T-helper 2 cell treated with Interferon-gamma antibody and Interleukin-4, amounts not matched to agents 5 μg/mL and 100 μg/mL, for 36 hours (primary cell): Measurements from ENCODE around the gene EAF2.

Experiments used
- DNase-seq: peaks from one replicate; pipeline ENCODE4 v3.0.0; 2021; ENCODE audit warnings: low spot score
- H3K27ac Mint-ChIP-seq: one replicate; pipeline ENCODE4 v1.8.0; 2021; ENCODE audit warnings: mild to moderate bottlenecking, mixed read lengths
- H3K27me3 Mint-ChIP-seq: one replicate; pipeline ENCODE4 v1.8.0; 2021; ENCODE audit warnings: low read depth, mixed read lengths
- H3K36me3 Mint-ChIP-seq: one replicate; pipeline ENCODE4 v1.8.0; 2021; ENCODE audit warnings: low read depth, mixed read lengths
- H3K4me1 Mint-ChIP-seq: one replicate; pipeline ENCODE4 v1.8.0; 2021; ENCODE audit warnings: low read depth, mixed read lengths
- H3K4me3 Mint-ChIP-seq: one replicate; pipeline ENCODE4 v1.8.0; 2022; ENCODE audit warnings: mild to moderate bottlenecking, moderate library complexity, mixed read lengths
- H3K9me3 Mint-ChIP-seq: one replicate; pipeline ENCODE4 v1.8.0; 2021; ENCODE audit warnings: mixed read lengths

The EAF2 gene

GRCh38 chr3:121883507-121883906 lies 48.5 kb downstream of the EAF2 start:
- no peaks in the 10 kb centered on the region for H3K27me3 Mint-ChIP-seq
- H3K4me3 Mint-ChIP-seq, result no peak overlapping the region
- no peak for DNase-seq
- H3K27ac Mint-ChIP-seq, result no peak overlapping the region
- H3K4me1 Mint-ChIP-seq, result peaks cover 8% of the 10 kb centered on the region
- peaks cover 25% of the 10 kb centered on the region for H3K36me3 Mint-ChIP-seq
- no peaks in the 10 kb centered on the region for H3K9me3 Mint-ChIP-seq

GRCh38 chr3:121885386-121885785 lies 50.4 kb downstream of the EAF2 start:
- H3K36me3 Mint-ChIP-seq, result peaks cover 17% of the 10 kb centered on the region
- H3K4me3 Mint-ChIP-seq, result no peak overlapping the region
- H3K9me3 Mint-ChIP-seq, result no peaks in the 10 kb centered on the region

GRCh38 chr3:121894301-121894990 lies 59.4 kb downstream of the EAF2 start, which contains the start of gene SLC15A2:
Gene SLC15A2 (plus strand): TSS chr3:121894401. CDS start chr3:121894477, 76 bp downstream.
- no peak for DNase-seq
- no peak within 1 kb of the TSS for H3K27ac Mint-ChIP-seq
- no peaks in the 10 kb centered on the region for H3K4me1 Mint-ChIP-seq
- H3K27me3 Mint-ChIP-seq, result no peaks in the 10 kb centered on the region
- H3K4me3 Mint-ChIP-seq, result no peak within 1 kb of the TSS
- peaks cover 14% of the 10 kb centered on the region for H3K36me3 Mint-ChIP-seq
- H3K9me3 Mint-ChIP-seq, result no peaks in the 10 kb centered on the region

More at GRCh38 chr3:121885386-121885785, 50.4 kb downstream of the EAF2 start:
- H3K27me3 Mint-ChIP-seq, result no peaks in the 10 kb centered on the region
- no peak overlapping the region for H3K27ac Mint-ChIP-seq
- DNase-seq, result no peak
- H3K4me1 Mint-ChIP-seq, result peaks cover 4% of the 10 kb centered on the region

GRCh38 chr3:121895121-121895520 lies 60.1 kb downstream of the EAF2 start:
- DNase-seq, result no peak
- H3K9me3 Mint-ChIP-seq, result no peaks in the 10 kb centered on the region
- no peak overlapping the region for H3K27ac Mint-ChIP-seq
- no peaks in the 10 kb centered on the region for H3K4me1 Mint-ChIP-seq
- H3K4me3 Mint-ChIP-seq, result no peak overlapping the region
- peaks cover 14% of the 10 kb centered on the region for H3K36me3 Mint-ChIP-seq
- no peaks in the 10 kb centered on the region for H3K27me3 Mint-ChIP-seq

- Mint-ChIP-seq H3K9me3 (no peaks in the 10 kb centered on the region), H3K4me1 (no peaks in the 10 kb centered on the region), H3K27me3 (no peaks in the 10 kb centered on the region), H3K27ac (no peak overlapping the region), H3K36me3 (peaks cover 18% of the 10 kb centered on the region), H3K4me3 (no peak overlapping the region)
- DNase-seq, result no peak
Observed at GRCh38 chr3:121895736-121896135, 60.7 kb downstream of the EAF2 start.

- H3K9me3 Mint-ChIP-seq, result no peaks in the 10 kb centered on the region
- DNase-seq, result no peak
- H3K27me3 Mint-ChIP-seq, result no peaks in the 10 kb centered on the region
- H3K27ac Mint-ChIP-seq, result no peak overlapping the region
- H3K36me3 Mint-ChIP-seq, result peaks cover 21% of the 10 kb centered on the region
- H3K4me3 Mint-ChIP-seq, result no peak overlapping the region
- no peaks in the 10 kb centered on the region for H3K4me1 Mint-ChIP-seq
Observed at GRCh38 chr3:121896823-121897222, 61.8 kb downstream of the EAF2 start.

GRCh38 chr3:121897296-121897695 lies 62.3 kb downstream of the EAF2 start:
- no peaks in the 10 kb centered on the region for H3K27me3 Mint-ChIP-seq
- no peak overlapping the region for H3K27ac Mint-ChIP-seq
- H3K9me3 Mint-ChIP-seq, result no peaks in the 10 kb centered on the region
- no peak for DNase-seq
- no peaks in the 10 kb centered on the region for H3K4me1 Mint-ChIP-seq
- no peak overlapping the region for H3K4me3 Mint-ChIP-seq
- peaks cover 23% of the 10 kb centered on the region for H3K36me3 Mint-ChIP-seq

GRCh38 chr3:121913305-121913990 lies 78.4 kb downstream of the EAF2 start:
- DNase-seq, result no peak
- no peaks in the 10 kb centered on the region for H3K9me3 Mint-ChIP-seq
- H3K27ac Mint-ChIP-seq, result no peak overlapping the region
- no peaks in the 10 kb centered on the region for H3K4me1 Mint-ChIP-seq
- H3K4me3 Mint-ChIP-seq, result no peak overlapping the region
- H3K36me3 Mint-ChIP-seq, result peaks cover 42% of the 10 kb centered on the region
- no peaks in the 10 kb centered on the region for H3K27me3 Mint-ChIP-seq

- no peak overlapping the region for H3K27ac Mint-ChIP-seq
- H3K4me1 Mint-ChIP-seq, result no peaks in the 10 kb centered on the region
- H3K9me3 Mint-ChIP-seq, result no peaks in the 10 kb centered on the region
Observed at GRCh38 chr3:121914081-121914998, 79.3 kb downstream of the EAF2 start.

GRCh38 chr3:121916189-121916588 lies 81.2 kb downstream of the EAF2 start:
- H3K27ac Mint-ChIP-seq, result no peak overlapping the region

More at GRCh38 chr3:121914081-121914998, 79.3 kb downstream of the EAF2 start:
- H3K27me3 Mint-ChIP-seq, result no peaks in the 10 kb centered on the region
- no peak overlapping the region for H3K4me3 Mint-ChIP-seq
- DNase-seq, result no peak
- H3K36me3 Mint-ChIP-seq, result peaks cover 36% of the 10 kb centered on the region

GRCh38 chr3:121918779-121919483 lies 83.9 kb downstream of the EAF2 start:
- no peaks in the 10 kb centered on the region for H3K27me3 Mint-ChIP-seq
- H3K36me3 Mint-ChIP-seq, result peaks cover 31% of the 10 kb centered on the region

More at GRCh38 chr3:121916189-121916588, 81.2 kb downstream of the EAF2 start:
- Mint-ChIP-seq H3K4me1 (no peaks in the 10 kb centered on the region), H3K27me3 (no peaks in the 10 kb centered on the region), H3K4me3 (no peak overlapping the region), H3K36me3 (peaks cover 33% of the 10 kb centered on the region), H3K9me3 (no peaks in the 10 kb centered on the region)
- no peak for DNase-seq

GRCh38 chr3:121924734-121925133 lies 89.7 kb downstream of the EAF2 start:
- Mint-ChIP-seq H3K27me3 (no peaks in the 10 kb centered on the region), H3K27ac (no peak overlapping the region), H3K4me3 (no peak overlapping the region), H3K36me3 (peaks cover 61% of the 10 kb centered on the region), H3K9me3 (no peaks in the 10 kb centered on the region), H3K4me1 (no peaks in the 10 kb centered on the region)
- DNase-seq, result no peak

More at GRCh38 chr3:121918779-121919483, 83.9 kb downstream of the EAF2 start:
- Mint-ChIP-seq H3K4me1 (no peaks in the 10 kb centered on the region), H3K27ac (no peak overlapping the region), H3K4me3 (no peak overlapping the region), H3K9me3 (no peaks in the 10 kb centered on the region)
- DNase-seq, result no peak

- peaks cover 64% of the 10 kb centered on the region for H3K36me3 Mint-ChIP-seq
- H3K4me3 Mint-ChIP-seq, result no peak overlapping the region
- H3K9me3 Mint-ChIP-seq, result no peaks in the 10 kb centered on the region
- H3K27me3 Mint-ChIP-seq, result no peaks in the 10 kb centered on the region
- DNase-seq, result no peak
- no peak overlapping the region for H3K27ac Mint-ChIP-seq
- no peaks in the 10 kb centered on the region for H3K4me1 Mint-ChIP-seq
Observed at GRCh38 chr3:121926380-121926779, 91.4 kb downstream of the EAF2 start.
